Esophagus squamous epithelium (tissue), 5 donors: ENCODE measurements around the gene CAPN11. TPM values are rescaled to one million over a fixed set of nuclear protein-coding genes. Genes with fewer than 3 reads are reported as not detected.

Experiments used
- DNase-seq: peaks from one replicate; lab custom pipeline; 2025; lab: John Stamatoyannopoulos, UW
- H3K27ac ChIP-seq, 4 donors: fragments of 200-600 bp; sonication (generic); one replicate each; pipeline ENCODE4 v1.5.1; 2016 to 2019; ENCODE audit warnings: mild to moderate bottlenecking in 1 of 4
- H3K27me3 ChIP-seq, 4 donors: fragments of 200-600 bp; sonication (generic); 1 replicate in 3 of 4; 2 replicates in 1 of 4; pipeline versions ENCODE4 v1.5.1 to v1.6.0; 2017 to 2021; ENCODE audit warnings: antibody characterized with exemption in 1 of 4
- H3K36me3 ChIP-seq, 3 donors: fragments of 200-600 bp; sonication (generic); one replicate each; pipeline ENCODE4 v1.5.1; 2016 to 2019
- H3K4me1 ChIP-seq, 3 donors: fragments of 200-600 bp; sonication (generic); one replicate each; pipeline ENCODE4 v1.5.1; 2017 to 2019
- H3K4me3 ChIP-seq, 4 donors: fragments of 200-600 bp; sonication (generic); 1 replicate in 3 of 4; 2 replicates in 1 of 4; pipeline ENCODE4 v1.5.1; 2016 to 2019; ENCODE audit warnings: mild to moderate bottlenecking in 2 of 4, moderate library complexity in 1 of 4
- H3K9me3 ChIP-seq, 3 donors: fragments of 200-600 bp; sonication (generic); one replicate each; pipeline ENCODE4 v1.5.1; 2016 to 2019
- CTCF ChIP-seq, 6 experiments: fragments of 450-650 bp in 4 of 6; fragments of 200-600 bp in 2 of 6; sonication (generic) in 2 of 6; IDR thresholded peaks; one replicate each; pipeline ENCODE4 v1.5.1; 2016 to 2019; ENCODE audit warnings: antibody characterized with exemption in 6 of 6, mild to moderate bottlenecking in 4 of 6, moderate library complexity in 4 of 6
- POLR2A ChIP-seq, 4 donors: fragments of 450-650 bp; IDR thresholded peaks; one replicate each; pipeline ENCODE4 v1.6.1; 2017; ENCODE audit warnings: antibody characterized with exemption in 4 of 4, mild to moderate bottlenecking in 4 of 4, moderate library complexity in 3 of 4
- WGBS, 2 donors: methylation state at CpG; one replicate each; pipeline ENCODE4 v1.1.5; 2018; 5-methylcytosine and 5-hydroxymethylcytosine counted together
- intact Hi-C: fragments of 100-400 bp; cut with DNase I; formaldehyde crosslinking; loops from one replicate; pipeline ENCODE4 v1.15.0; 2022
- total RNA-seq, 4 donors: library from RNA; depleted of rRNA; stranded (reverse); fragments of >200 nt; gene quantifications; one replicate each; pipeline ENCODE4 v1.1.0, GENCODE V29; 2016
- donor health status: DM: yes; HTN: yes; CAD: no.

The CAPN11 gene
- total RNA-seq, 4 donors from 2014 or later, result 0.57 to 1.00 TPM; not detected in 2

GRCh38 chr6:44224965-44225305 lies 66.3 kb downstream of the CAPN11 start:
- WGBS, 2 donors, result 83 to 88% methylated on average over 2 to 4 of the region's 4 CpGs
- no peak overlapping the region for H3K4me3 ChIP-seq
- H3K9me3 ChIP-seq, result no peaks in the 10 kb centered on the region
- no peak for DNase-seq
- H3K4me1 ChIP-seq, result peaks cover 51 to 81% (median 62%) of the 10 kb centered on the region in 3 donors
- peak overlapping the region in 1 of 4 donors; percentile 90 for H3K27ac ChIP-seq
- intact Hi-C loops, result no loop called here
- H3K36me3 ChIP-seq, result peaks cover 2 to 11% (median 3%) of the 10 kb centered on the region in 3 donors
- TF ChIP-seq CTCF (IDR thresholded peaks at IDR 0.05) (no peak), POLR2A (IDR thresholded peaks at IDR 0.05) (no peak)
- no peaks in the 10 kb centered on the region for H3K27me3 ChIP-seq

- WGBS, 2 donors, result 91% methylated on average over 5 to 6 of the region's 8 CpGs
- no peak for DNase-seq
- Histone ChIP-seq H3K27me3 (no peaks in the 10 kb centered on the region), H3K36me3 (peaks cover 3 to 19% (median 8%) of the 10 kb centered on the region in 3 donors), H3K27ac (peak overlapping the region in 3 of 4 donors; percentile 62 to 65 (median 63)), H3K4me3 (no peak overlapping the region), H3K9me3 (no peaks in the 10 kb centered on the region), H3K4me1 (peaks cover 47 to 72% (median 61%) of the 10 kb centered on the region in 3 donors)
- intact Hi-C loops, result no loop called here
- no peak for TF ChIP-seq CTCF (IDR thresholded peaks at IDR 0.05)
- no peak for TF ChIP-seq POLR2A (IDR thresholded peaks at IDR 0.05)
Observed at GRCh38 chr6:44225579-44226325, 67.1 kb downstream of the CAPN11 start.

- H3K4me1 ChIP-seq, result peaks cover 39 to 64% (median 53%) of the 10 kb centered on the region in 3 donors
- no peaks in the 10 kb centered on the region for H3K9me3 ChIP-seq
- 61 to 69% methylated on average over 11 to 14 of the region's 15 CpGs for WGBS, 2 donors
Observed at GRCh38 chr6:44226368-44227147, 67.9 kb downstream of the CAPN11 start.

DNA sequence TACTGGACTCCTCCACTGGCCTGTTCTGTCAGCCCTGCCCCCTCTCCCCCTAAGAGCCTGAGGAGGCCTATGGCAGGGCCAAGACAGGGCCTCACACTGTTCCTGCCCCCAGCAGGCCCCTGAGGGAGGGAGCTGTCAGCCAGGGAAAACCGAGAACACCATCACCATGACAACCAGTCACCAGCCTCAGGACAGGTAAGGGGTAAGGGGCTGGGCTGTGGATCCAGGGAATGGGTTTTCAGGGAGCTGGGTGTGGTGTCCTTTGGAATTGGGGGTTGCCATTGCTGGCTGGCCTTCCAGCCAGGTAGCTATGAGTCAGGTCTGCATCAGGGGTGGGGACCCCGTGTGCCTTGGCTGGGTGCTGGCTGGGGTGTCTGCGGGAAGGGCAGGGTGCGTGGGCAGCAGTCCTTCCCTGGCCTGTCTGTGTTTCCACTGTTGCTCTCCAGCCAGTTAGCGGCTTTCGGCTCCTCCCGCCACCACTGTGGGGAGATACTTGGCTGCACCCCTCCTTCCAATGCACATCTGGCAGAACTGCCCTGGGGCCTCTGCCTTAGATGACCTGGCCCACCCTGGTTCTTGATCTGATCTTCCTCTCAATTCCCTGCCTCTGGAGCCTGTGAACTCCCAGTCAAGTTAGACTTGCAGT lies 68.7 kb downstream of the CAPN11 start:
- intact Hi-C loops, result no loop called here
- H3K36me3 ChIP-seq, result peaks cover 3 to 33% (median 8%) of the 10 kb centered on the region in 3 donors
- peaks cover 31 to 57% (median 46%) of the 10 kb centered on the region in 3 donors for H3K4me1 ChIP-seq
- H3K27ac ChIP-seq, result peak overlapping the region in 3 of 4 donors; percentile 62 to 65 (median 63)
- H3K9me3 ChIP-seq, result no peaks in the 10 kb centered on the region
- WGBS, 2 donors, result 33 to 72% methylated on average over 5 to 6 of the region's 7 CpGs
- TF ChIP-seq POLR2A (IDR thresholded peaks at IDR 0.05) (no peak), CTCF (IDR thresholded peaks at IDR 0.05) (no peak)
- peak overlapping the region in 1 of 4 donors; percentile 35 for H3K4me3 ChIP-seq
- DNase-seq, result no peak
- no peaks in the 10 kb centered on the region for H3K27me3 ChIP-seq

More at GRCh38 chr6:44226368-44227147, 67.9 kb downstream of the CAPN11 start:
- no peaks in the 10 kb centered on the region for H3K27me3 ChIP-seq
- no peak for DNase-seq
- H3K4me3 ChIP-seq, result peak overlapping the region in 1 of 4 donors; percentile 35
- intact Hi-C loops, result no loop called here
- H3K36me3 ChIP-seq, result peaks cover 3 to 26% (median 8%) of the 10 kb centered on the region in 3 donors
- TF ChIP-seq CTCF (IDR thresholded peaks at IDR 0.05) (no peak), POLR2A (IDR thresholded peaks at IDR 0.05) (no peak)
- peak overlapping the region in 3 of 4 donors; percentile 62 to 65 (median 63) for H3K27ac ChIP-seq
